ENCODE measurements around the gene PCED1A.

Gene PCED1A

DNA sequence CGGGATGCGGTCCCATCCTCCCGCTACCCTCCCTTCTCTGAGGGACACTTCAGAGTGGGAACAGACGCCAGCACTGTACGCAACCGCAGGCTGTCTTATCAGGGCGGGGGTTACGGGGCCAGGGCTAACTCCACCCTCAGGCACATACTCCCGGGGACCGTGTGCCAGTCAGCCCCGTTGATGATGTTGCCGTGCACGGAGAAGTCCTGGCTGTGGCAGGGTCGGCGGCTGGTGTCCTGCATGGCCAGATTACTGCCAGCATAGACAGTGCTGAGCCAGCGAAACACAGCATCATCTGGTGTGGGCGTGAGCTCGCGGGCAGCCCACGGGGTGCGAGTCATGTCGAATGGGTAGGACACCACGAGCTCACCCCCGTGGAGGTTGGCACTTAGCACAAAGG lies 45.0 kb downstream of the PCED1A start:
- Histone ChIP-seq H3K9ac (ENCODE audit: low read depth, low read length, poor library complexity, severe bottlenecking) (no peak overlapping the region), H3K27me3 (ENCODE audit: insufficient read depth, low read length, poor library complexity, severe bottlenecking) (peaks cover 8% of the 10 kb centered on the region), H3K4me2 (ENCODE audit: low read depth, low read length, poor library complexity, severe bottlenecking) (no peak overlapping the region), H3K9me3 (ENCODE audit: insufficient read depth, low read depth, low read length) (no peaks in the 10 kb centered on the region), H4K20me1 (ENCODE audit: insufficient read depth, low read length, poor library complexity, severe bottlenecking) (peaks cover 37% of the 10 kb centered on the region), H3K4me3 (ENCODE audit: low read length, poor library complexity, severe bottlenecking) (no peak overlapping the region), H3K79me2 (ENCODE audit: insufficient read depth, low read length) (peaks cover 50% of the 10 kb centered on the region), H3K36me3 (ENCODE audit: insufficient read depth, low read length) (peaks cover 53% of the 10 kb centered on the region; the same call in 1 of the 2 replicates), H3K9me2 (replicated peaks; ENCODE audit: low read depth, low read length) (no peaks in the 10 kb centered on the region), H2AFZ (ENCODE audit: low read length) (no peak overlapping the region), H3F3A (ENCODE audit: low read depth) (no peaks in the 10 kb centered on the region), H3K4me1 (ENCODE audit: insufficient read depth, low read length, poor library complexity, severe bottlenecking) (peaks cover 22% of the 10 kb centered on the region)
- TF ChIP-seq EZH2phosphoT487 (IDR thresholded peaks at IDR 0.05; ENCODE audit: borderline replicate concordance): no peak
- TF ChIP-seq, protein P1, sequence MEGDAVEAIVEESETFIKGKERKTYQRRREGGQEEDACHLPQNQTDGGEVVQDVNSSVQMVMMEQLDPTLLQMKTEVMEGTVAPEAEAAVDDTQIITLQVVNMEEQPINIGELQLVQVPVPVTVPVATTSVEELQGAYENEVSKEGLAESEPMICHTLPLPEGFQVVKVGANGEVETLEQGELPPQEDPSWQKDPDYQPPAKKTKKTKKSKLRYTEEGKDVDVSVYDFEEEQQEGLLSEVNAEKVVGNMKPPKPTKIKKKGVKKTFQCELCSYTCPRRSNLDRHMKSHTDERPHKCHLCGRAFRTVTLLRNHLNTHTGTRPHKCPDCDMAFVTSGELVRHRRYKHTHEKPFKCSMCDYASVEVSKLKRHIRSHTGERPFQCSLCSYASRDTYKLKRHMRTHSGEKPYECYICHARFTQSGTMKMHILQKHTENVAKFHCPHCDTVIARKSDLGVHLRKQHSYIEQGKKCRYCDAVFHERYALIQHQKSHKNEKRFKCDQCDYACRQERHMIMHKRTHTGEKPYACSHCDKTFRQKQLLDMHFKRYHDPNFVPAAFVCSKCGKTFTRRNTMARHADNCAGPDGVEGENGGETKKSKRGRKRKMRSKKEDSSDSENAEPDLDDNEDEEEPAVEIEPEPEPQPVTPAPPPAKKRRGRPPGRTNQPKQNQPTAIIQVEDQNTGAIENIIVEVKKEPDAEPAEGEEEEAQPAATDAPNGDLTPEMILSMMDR (conservative IDR thresholded peaks at IDR 0.05; ENCODE audit: low read length): no peak

DNA sequence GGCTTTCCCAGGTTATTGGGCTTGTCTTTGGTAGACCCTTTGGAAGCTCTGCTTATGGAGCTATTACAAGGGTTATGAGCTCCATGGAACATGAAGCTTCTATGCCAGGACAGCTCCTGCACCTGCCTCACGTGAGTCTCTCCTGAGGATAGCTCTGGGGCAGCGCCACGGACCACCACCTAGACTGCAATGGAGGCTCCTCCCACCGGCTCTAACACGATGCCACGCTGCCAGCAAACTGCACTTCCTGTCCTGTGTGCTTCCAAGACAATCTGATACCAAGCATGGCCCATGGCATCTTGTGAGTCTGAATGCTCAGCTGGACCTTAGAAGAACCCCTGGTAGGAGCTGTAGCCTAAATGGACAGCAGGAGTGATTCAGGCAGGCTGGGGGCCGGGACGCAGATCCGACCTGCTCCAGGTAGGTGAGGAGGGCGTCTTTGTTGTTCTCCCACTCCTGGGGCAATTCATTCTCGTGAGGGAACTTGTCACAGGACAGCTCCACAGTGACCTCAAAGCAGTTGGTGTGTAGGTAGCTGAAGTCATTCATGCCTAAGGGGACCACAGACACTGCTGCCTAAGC lies 45.5 kb downstream of the PCED1A start:
- H3K9me3 ChIP-seq (ENCODE audit: insufficient read depth, low read depth, low read length): no peaks in the 10 kb centered on the region
- no peak overlapping the region for H3K9ac ChIP-seq (ENCODE audit: low read depth, low read length, poor library complexity, severe bottlenecking)
- H3K4me2 ChIP-seq (ENCODE audit: low read depth, low read length, poor library complexity, severe bottlenecking): no peak overlapping the region
- no peak for TF ChIP-seq EZH2phosphoT487 (IDR thresholded peaks at IDR 0.05; ENCODE audit: borderline replicate concordance)
- TF ChIP-seq, protein P1 (conservative IDR thresholded peaks at IDR 0.05; ENCODE audit: low read length): no peak
- H3F3A ChIP-seq (ENCODE audit: low read depth): no peaks in the 10 kb centered on the region
- H3K27me3 ChIP-seq (ENCODE audit: insufficient read depth, low read length, poor library complexity, severe bottlenecking): peaks cover 5% of the 10 kb centered on the region
- peaks cover 22% of the 10 kb centered on the region for H3K4me1 ChIP-seq (ENCODE audit: insufficient read depth, low read length, poor library complexity, severe bottlenecking)
- peaks cover 53% of the 10 kb centered on the region; the same call in 1 of the 2 replicates for H3K36me3 ChIP-seq (ENCODE audit: insufficient read depth, low read length)
- H4K20me1 ChIP-seq (ENCODE audit: insufficient read depth, low read length, poor library complexity, severe bottlenecking): peaks cover 37% of the 10 kb centered on the region
- no peak overlapping the region for H3K4me3 ChIP-seq (ENCODE audit: low read length, poor library complexity, severe bottlenecking)
- peaks cover 47% of the 10 kb centered on the region for H3K79me2 ChIP-seq (ENCODE audit: insufficient read depth, low read length)
- H2AFZ ChIP-seq (ENCODE audit: low read length): no peak overlapping the region
- H3K9me2 ChIP-seq (replicated peaks; ENCODE audit: low read depth, low read length): no peaks in the 10 kb centered on the region

DNA sequence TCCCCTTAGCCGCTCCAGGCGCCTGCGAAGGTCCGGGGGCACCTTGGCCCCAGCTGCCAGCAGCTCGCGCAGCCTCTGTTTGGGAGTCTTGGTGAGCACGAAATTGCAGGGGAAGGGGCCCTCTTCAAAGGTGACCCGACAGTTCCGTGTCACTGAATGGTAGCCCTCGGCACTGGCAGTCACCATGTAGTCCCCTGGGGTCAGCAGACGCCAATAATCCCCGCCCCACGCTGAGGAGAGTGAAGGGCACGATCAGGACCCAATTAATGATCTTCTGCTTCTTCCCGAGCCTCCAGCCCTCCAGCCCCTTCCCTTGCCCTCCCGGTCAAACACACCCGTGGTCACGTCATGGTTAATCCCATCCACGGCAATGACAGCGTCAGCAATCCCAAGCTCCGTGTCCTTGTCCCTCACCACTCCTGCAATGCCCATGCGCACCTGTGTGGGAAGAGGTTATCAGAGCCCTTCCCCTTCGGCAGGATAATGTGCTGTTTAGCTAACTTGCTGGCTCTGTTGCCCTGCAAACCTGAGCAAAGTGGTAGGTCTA lies 46.2 kb downstream of the PCED1A start:
- no peak overlapping the region for H3K4me3 ChIP-seq (ENCODE audit: low read length, poor library complexity, severe bottlenecking)
- no peak overlapping the region for H2AFZ ChIP-seq (ENCODE audit: low read length)
- no peaks in the 10 kb centered on the region for H3F3A ChIP-seq (ENCODE audit: low read depth)
- no peaks in the 10 kb centered on the region for H3K9me2 ChIP-seq (replicated peaks; ENCODE audit: low read depth, low read length)
- H3K4me2 ChIP-seq (ENCODE audit: low read depth, low read length, poor library complexity, severe bottlenecking): no peak overlapping the region
- H3K79me2 ChIP-seq (ENCODE audit: insufficient read depth, low read length): peaks cover 40% of the 10 kb centered on the region
- TF ChIP-seq, protein P1 (conservative IDR thresholded peaks at IDR 0.05; ENCODE audit: low read length): no peak
- TF ChIP-seq EZH2phosphoT487 (IDR thresholded peaks at IDR 0.05; ENCODE audit: borderline replicate concordance): no peak
- H3K4me1 ChIP-seq (ENCODE audit: insufficient read depth, low read length, poor library complexity, severe bottlenecking): peaks cover 22% of the 10 kb centered on the region
- H4K20me1 ChIP-seq (ENCODE audit: insufficient read depth, low read length, poor library complexity, severe bottlenecking): peaks cover 37% of the 10 kb centered on the region
- no peaks in the 10 kb centered on the region for H3K27me3 ChIP-seq (ENCODE audit: insufficient read depth, low read length, poor library complexity, severe bottlenecking)
- H3K9me3 ChIP-seq (ENCODE audit: insufficient read depth, low read depth, low read length): no peaks in the 10 kb centered on the region
- H3K9ac ChIP-seq (ENCODE audit: low read depth, low read length, poor library complexity, severe bottlenecking): no peak overlapping the region
- H3K36me3 ChIP-seq (ENCODE audit: insufficient read depth, low read length): peaks cover 53% of the 10 kb centered on the region; the same call in 1 of the 2 replicates
